HCT116 (cell line): ENCODE results near the gene AFDN. TPM values are rescaled to one million over a fixed set of nuclear protein-coding genes. Genes with fewer than 3 reads are reported as not detected.

Experiments
- ATAC-seq: fragments of 200-7000 bp; cut with Tn5 transposase; 2 replicates; pipeline ENCODE4 v1.9.1; 2020; ENCODE audit warnings: mild to moderate bottlenecking, moderate library complexity
- BruUV-seq: library from RNA; stranded (reverse); fragments of 400-500 nt; replicated peaks from 2 replicates; lab custom pipeline; 2021; lab: Mats Ljungman, UMichigan
- CTCF ChIA-PET: fragments of 300-600 bp; sonication (Branson Sonifier 250); formaldehyde crosslinking; loops from one replicate; lab custom pipeline; 2021; ENCODE audit warnings: antibody characterized with exemption; lab: Charles Lee
- POLR2A ChIA-PET: fragments of 300-600, 350-600 bp; sonication (Branson Sonifier 250); formaldehyde crosslinking; loops from one replicate; lab custom pipeline; 2021; ENCODE audit warnings: antibody characterized with exemption; lab: Charles Lee
- RAD21 ChIA-PET, 2 experiments: fragments of 300-600 bp; sonication (Branson Sonifier 250); formaldehyde crosslinking; loops; one replicate each; lab custom pipeline; 2023; ENCODE audit warnings: low total read pairs in 2 of 2; ENCODE audit not compliant: uncharacterized antibody in 2 of 2, unreplicated experiment in 2 of 2, low non-redundant PET in 1 of 2; lab: Charles Lee
- DNase-seq: peaks from one replicate; pipeline ENCODE4 v3.0.0-alpha.2; 2010; ENCODE audit warnings: low read depth, low spot score
- H2AFZ ChIP-seq: fragments of 200-600 bp; shearing (Covaris generic), sonication (generic); 2 replicates; pipeline ENCODE4 v1.6.1; 2017; ENCODE audit warnings: low read depth, mixed run types, mixed read lengths, antibody characterized with exemption, low read length; ENCODE audit not compliant: poor library complexity, severe bottlenecking
- H3K27ac ChIP-seq: 2 replicates; pipeline ENCODE4 v1.5.1; 2012; ENCODE audit warnings: low read depth, low read length
- H3K27me3 ChIP-seq: fragments of 200-600 bp; sonication (generic); 2 replicates; pipeline ENCODE4 v1.6.1; 2016; ENCODE audit warnings: mixed run types, low read length, mixed read lengths; ENCODE audit not compliant: insufficient read depth
- H3K36me3 ChIP-seq, 2 experiments: fragments of 200-500 bp in 1 of 2; fragments of 200-600 bp in 1 of 2; sonication (Bioruptor generic) in 1 of 2; sonication (generic) in 1 of 2; 2 replicates each; pipeline versions ENCODE4 v1.5.1 to v1.6.1; 2014 to 2016; ENCODE audit warnings: low read length in 2 of 2, inconsistent platforms in 1 of 2, mixed read lengths in 1 of 2, mixed run types in 1 of 2; ENCODE audit not compliant: insufficient read depth in 2 of 2, control insufficient read depth in 1 of 2
- H3K4me1 ChIP-seq, 2 experiments: fragments of 200-600 bp in 1 of 2; sonication (generic) in 1 of 2; 2 replicates each; pipeline versions ENCODE4 v1.5.1 to v1.6.1; 2012 to 2017; ENCODE audit warnings: low read length in 2 of 2, inconsistent platforms in 1 of 2, mild to moderate bottlenecking in 1 of 2, mixed read lengths in 1 of 2, mixed run types in 1 of 2, moderate library complexity in 1 of 2; ENCODE audit not compliant: insufficient read depth in 2 of 2, control insufficient read depth in 1 of 2
- H3K4me2 ChIP-seq: fragments of 200-600 bp; sonication (generic); 2 replicates; pipeline ENCODE4 v1.6.1; 2017; ENCODE audit warnings: mixed run types, low read length, mixed read lengths
- H3K4me3 ChIP-seq, 2 experiments: fragments of 200-600 bp in 1 of 2; sonication (generic) in 1 of 2; replicated peaks in 1 of 2; 2 replicates each; pipeline ENCODE4 v1.5.1; 2011 to 2016; ENCODE audit warnings: low read length in 2 of 2, control low read depth in 1 of 2, low read depth in 1 of 2, mild to moderate bottlenecking in 1 of 2, mixed read lengths in 1 of 2, mixed run types in 1 of 2
- H3K79me2 ChIP-seq: fragments of 200-600 bp; sonication (generic); 2 replicates; pipeline ENCODE4 v1.6.1; 2017; ENCODE audit warnings: mild to moderate bottlenecking, mixed run types, low read length, moderate library complexity, mixed read lengths; ENCODE audit not compliant: insufficient read depth
- H3K9ac ChIP-seq: fragments of 200-600 bp; sonication (generic); 2 replicates; pipeline ENCODE4 v1.6.1; 2016; ENCODE audit warnings: low read length, mixed read lengths
- H3K9me2 ChIP-seq: fragments of 200-600 bp; sonication (generic), shearing (Covaris generic); 2 replicates; pipeline ENCODE4 v1.6.1; 2017; ENCODE audit warnings: mixed run types, mild to moderate bottlenecking, moderate library complexity; ENCODE audit not compliant: insufficient read depth
- H3K9me3 ChIP-seq, 2 experiments: fragments of 200-500 bp in 1 of 2; fragments of 200-600 bp in 1 of 2; sonication (Bioruptor generic) in 1 of 2; sonication (generic) in 1 of 2; 2 replicates each; pipeline ENCODE4 v1.6.1; 2014 to 2017; ENCODE audit warnings: low read length in 2 of 2, mixed read lengths in 2 of 2, inconsistent platforms in 1 of 2, low read depth in 1 of 2, mild to moderate bottlenecking in 1 of 2, mixed run types in 1 of 2, moderate library complexity in 1 of 2; ENCODE audit not compliant: control insufficient read depth in 1 of 2, insufficient read depth in 1 of 2
- H4K20me1 ChIP-seq: fragments of 200-600 bp; sonication (generic), shearing (Covaris generic); 2 replicates; pipeline ENCODE4 v1.6.1; 2017; ENCODE audit warnings: mixed run types, mild to moderate bottlenecking, moderate library complexity; ENCODE audit not compliant: insufficient read depth
- CBX3 ChIP-seq: IDR thresholded peaks from 2 replicates; pipeline ENCODE4 v1.6.1; 2012; ENCODE audit warnings: low read depth
- CEBPB ChIP-seq: IDR thresholded peaks from 2 replicates; pipeline ENCODE4 v1.6.1; 2012; ENCODE audit warnings: low read depth
- EGR1 ChIP-seq: IDR thresholded peaks from 2 replicates; pipeline ENCODE4 v1.6.1; 2012; ENCODE audit warnings: low read depth
- ELF1 ChIP-seq: IDR thresholded peaks from 2 replicates; pipeline ENCODE4 v1.6.1; 2012; ENCODE audit warnings: low read depth, borderline replicate concordance
- EZH2 ChIP-seq: fragments of 200-600 bp; sonication (generic); IDR thresholded peaks from 2 replicates; pipeline ENCODE4 v1.6.1; 2017; ENCODE audit warnings: antibody characterized with exemption, mixed run types
- EZH2phosphoT487 ChIP-seq: fragments of 200-600 bp; IDR thresholded peaks from 2 replicates; pipeline ENCODE4 v1.6.1; 2018; ENCODE audit warnings: antibody characterized with exemption, borderline replicate concordance
- JUND ChIP-seq: IDR thresholded peaks from 2 replicates; pipeline ENCODE4 v1.6.1; 2012
- POLR2A ChIP-seq: IDR thresholded peaks from 2 replicates; pipeline ENCODE4 v1.7.0; 2011; ENCODE audit warnings: borderline replicate concordance; ENCODE audit not compliant: insufficient read depth, insufficient read length; ENCODE audit errors: extremely low read depth
- POLR2AphosphoS5 ChIP-seq: IDR thresholded peaks from 2 replicates; pipeline ENCODE4 v1.6.1; 2011; ENCODE audit warnings: mild to moderate bottlenecking, low read depth, low read length, moderate library complexity
- SIN3A ChIP-seq: IDR thresholded peaks from 2 replicates; pipeline ENCODE4 v1.6.1; 2012; ENCODE audit warnings: low read depth
- SP1 ChIP-seq: IDR thresholded peaks from 2 replicates; pipeline ENCODE4 v1.6.1; 2012; ENCODE audit warnings: low read depth
- SRF ChIP-seq: IDR thresholded peaks from 2 replicates; pipeline ENCODE4 v1.6.1; 2012; ENCODE audit warnings: low read depth
- TCF7L2 ChIP-seq: IDR thresholded peaks from 2 replicates; pipeline ENCODE4 v1.7.0; 2011; ENCODE audit warnings: borderline replicate concordance, inconsistent platforms; ENCODE audit not compliant: insufficient read depth, insufficient read length; ENCODE audit errors: extremely low read depth
- YY1 ChIP-seq: IDR thresholded peaks from 2 replicates; pipeline ENCODE4 v1.6.1; 2011; ENCODE audit warnings: low read length, low read depth, moderate library complexity, mild to moderate bottlenecking; ENCODE audit not compliant: insufficient replicate concordance; ENCODE audit errors: extremely low read depth
- ZFX ChIP-seq: fragments of 450-650 bp; IDR thresholded peaks from 2 replicates; pipeline ENCODE4 v1.6.1; 2017
- intact Hi-C: fragments of 100-400 bp; cut with micrococcal nuclease; formaldehyde crosslinking; loops from 2 replicates; pipeline ENCODE4 v1.10.0; 2022
- total RNA-seq: library from RNA; stranded (reverse); gene quantifications from one replicate; pipeline ENCODE4 v1.2.1, GENCODE V29; 2021; ENCODE audit not compliant: unreplicated experiment
- TF ChIP-seq, protein P1 (sequence below): IDR thresholded peaks from 2 replicates; pipeline ENCODE4 v1.6.1; 2012
- TF ChIP-seq, protein P2 (sequence below): IDR thresholded peaks from 2 replicates; pipeline ENCODE4 v1.6.1; 2012
- TF ChIP-seq, protein P3 (sequence below): IDR thresholded peaks from 2 replicates; pipeline ENCODE4 v1.6.1; 2012; ENCODE audit warnings: low read depth

The AFDN gene
- total RNA-seq, 1 experiment from 2014 or later, result 59.4 TPM

DNA sequence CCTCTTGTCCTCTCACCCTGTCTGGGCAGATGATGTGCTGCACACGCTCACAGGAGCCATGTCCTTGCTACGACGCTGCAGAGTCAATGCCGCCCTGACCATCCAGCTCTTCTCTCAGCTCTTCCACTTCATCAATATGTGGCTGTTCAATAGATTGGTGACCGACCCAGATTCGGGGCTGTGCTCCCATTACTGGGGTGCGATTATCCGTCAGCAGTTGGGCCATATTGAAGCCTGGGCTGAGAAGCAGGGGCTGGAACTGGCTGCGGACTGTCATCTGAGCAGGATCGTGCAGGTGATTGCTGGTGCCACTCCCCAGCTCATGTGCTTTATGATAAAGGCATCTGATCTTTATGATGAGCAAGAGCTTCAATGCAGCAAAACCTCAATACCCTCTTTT is 88.4 kb downstream of the AFDN start:
- Histone ChIP-seq H3K9me2 (no peaks in the 10 kb centered on the region), H4K20me1 (no peaks in the 10 kb centered on the region), H3K36me3 (peaks cover 17 to 32% of the 10 kb centered on the region in 2 experiments; a peak in 3 of 4 replicates), H3K9ac (no peak overlapping the region), H3K27ac (no peak overlapping the region), H3K4me2 (no peak overlapping the region)
- intact Hi-C loops, result no loop called here
- POLR2A ChIA-PET, result no interaction called here
- no peak for ATAC-seq
- DNase-seq, result no peak
- TF ChIP-seq POLR2A (no peak), ELF1 (no peak), POLR2AphosphoS5 (no peak), EZH2phosphoT487 (no peak), TCF7L2 (no peak), EZH2 (no peak), CBX3 (no peak), JUND (no peak), SP1 (no peak), SRF (no peak), YY1 (no peak), ZFX (no peak), SIN3A (no peak), CEBPB (no peak), EGR1 (no peak)
- TF ChIP-seq, protein P1, sequence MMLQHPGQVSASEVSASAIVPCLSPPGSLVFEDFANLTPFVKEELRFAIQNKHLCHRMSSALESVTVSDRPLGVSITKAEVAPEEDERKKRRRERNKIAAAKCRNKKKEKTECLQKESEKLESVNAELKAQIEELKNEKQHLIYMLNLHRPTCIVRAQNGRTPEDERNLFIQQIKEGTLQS, result no peak
- TF ChIP-seq, protein P2, sequence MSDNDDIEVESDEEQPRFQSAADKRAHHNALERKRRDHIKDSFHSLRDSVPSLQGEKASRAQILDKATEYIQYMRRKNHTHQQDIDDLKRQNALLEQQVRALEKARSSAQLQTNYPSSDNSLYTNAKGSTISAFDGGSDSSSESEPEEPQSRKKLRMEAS, result no peak
- TF ChIP-seq, protein P3, sequence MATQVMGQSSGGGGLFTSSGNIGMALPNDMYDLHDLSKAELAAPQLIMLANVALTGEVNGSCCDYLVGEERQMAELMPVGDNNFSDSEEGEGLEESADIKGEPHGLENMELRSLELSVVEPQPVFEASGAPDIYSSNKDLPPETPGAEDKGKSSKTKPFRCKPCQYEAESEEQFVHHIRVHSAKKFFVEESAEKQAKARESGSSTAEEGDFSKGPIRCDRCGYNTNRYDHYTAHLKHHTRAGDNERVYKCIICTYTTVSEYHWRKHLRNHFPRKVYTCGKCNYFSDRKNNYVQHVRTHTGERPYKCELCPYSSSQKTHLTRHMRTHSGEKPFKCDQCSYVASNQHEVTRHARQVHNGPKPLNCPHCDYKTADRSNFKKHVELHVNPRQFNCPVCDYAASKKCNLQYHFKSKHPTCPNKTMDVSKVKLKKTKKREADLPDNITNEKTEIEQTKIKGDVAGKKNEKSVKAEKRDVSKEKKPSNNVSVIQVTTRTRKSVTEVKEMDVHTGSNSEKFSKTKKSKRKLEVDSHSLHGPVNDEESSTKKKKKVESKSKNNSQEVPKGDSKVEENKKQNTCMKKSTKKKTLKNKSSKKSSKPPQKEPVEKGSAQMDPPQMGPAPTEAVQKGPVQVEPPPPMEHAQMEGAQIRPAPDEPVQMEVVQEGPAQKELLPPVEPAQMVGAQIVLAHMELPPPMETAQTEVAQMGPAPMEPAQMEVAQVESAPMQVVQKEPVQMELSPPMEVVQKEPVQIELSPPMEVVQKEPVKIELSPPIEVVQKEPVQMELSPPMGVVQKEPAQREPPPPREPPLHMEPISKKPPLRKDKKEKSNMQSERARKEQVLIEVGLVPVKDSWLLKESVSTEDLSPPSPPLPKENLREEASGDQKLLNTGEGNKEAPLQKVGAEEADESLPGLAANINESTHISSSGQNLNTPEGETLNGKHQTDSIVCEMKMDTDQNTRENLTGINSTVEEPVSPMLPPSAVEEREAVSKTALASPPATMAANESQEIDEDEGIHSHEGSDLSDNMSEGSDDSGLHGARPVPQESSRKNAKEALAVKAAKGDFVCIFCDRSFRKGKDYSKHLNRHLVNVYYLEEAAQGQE, result no peak
- TF ChIP-seq, all 23 proteins: peak for 0
- ChIA-PET RAD21 (no interaction called here), CTCF (no interaction called here)
- no TSS peak for BruUV-seq
- Histone ChIP-seq H3K79me2 (no peaks in the 10 kb centered on the region), H3K4me3 (no peak overlapping the region), H2AFZ (no peak overlapping the region), H3K27me3 (no peaks in the 10 kb centered on the region), H3K4me1 (no peaks in the 10 kb centered on the region), H3K9me3 (no peaks in the 10 kb centered on the region)
